ENCODE data around the gene IL21R.
"Not testable (repeated sequence)": the region's sequence is repeated elsewhere in the genome, so short reads cannot be mapped to it uniquely, and the experiment has no call there.

IL21R gene

DNA sequence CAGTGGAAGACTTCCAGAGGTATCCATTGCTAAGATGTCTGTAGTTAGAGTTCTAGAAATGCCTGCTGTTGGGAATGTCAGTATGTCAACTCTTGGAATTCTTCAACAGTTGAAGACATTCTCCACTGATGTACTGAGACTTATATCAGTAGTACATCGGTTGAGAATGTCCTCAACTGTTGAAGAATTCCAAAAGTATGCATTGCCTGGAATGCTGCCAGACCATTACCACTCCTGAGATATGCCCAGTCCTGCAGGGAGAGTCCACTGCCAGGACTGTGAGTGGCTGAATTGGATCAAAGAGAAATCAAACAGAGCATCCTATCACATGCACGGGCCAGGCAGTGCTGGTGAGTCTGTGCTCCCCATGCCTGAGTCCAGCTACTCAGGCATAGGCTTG lies 42.0 kb downstream of the IL21R start:
- peak in 1 of 2 experiments; percentile 15 for DNase-seq (ENCODE audit: low read depth in 2 of 2)

DNA sequence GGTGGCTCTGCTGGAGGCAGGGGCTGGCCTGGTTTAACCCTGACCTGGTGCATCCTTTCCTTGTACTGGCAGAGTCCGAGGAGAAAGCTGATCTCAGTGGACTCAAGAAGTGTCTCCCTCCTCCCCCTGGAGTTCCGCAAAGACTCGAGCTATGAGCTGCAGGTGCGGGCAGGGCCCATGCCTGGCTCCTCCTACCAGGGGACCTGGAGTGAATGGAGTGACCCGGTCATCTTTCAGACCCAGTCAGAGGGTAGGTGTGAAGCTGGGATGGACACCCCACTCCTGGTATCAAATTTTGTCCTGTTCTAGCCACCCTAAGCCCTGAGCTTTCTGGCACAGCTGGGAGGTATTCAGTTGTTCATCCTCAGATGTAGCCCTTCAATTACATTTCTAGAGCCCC lies 42.5 kb downstream of the IL21R start:
- DNase-seq (ENCODE audit: low read depth in 2 of 2) = no peak

DNA sequence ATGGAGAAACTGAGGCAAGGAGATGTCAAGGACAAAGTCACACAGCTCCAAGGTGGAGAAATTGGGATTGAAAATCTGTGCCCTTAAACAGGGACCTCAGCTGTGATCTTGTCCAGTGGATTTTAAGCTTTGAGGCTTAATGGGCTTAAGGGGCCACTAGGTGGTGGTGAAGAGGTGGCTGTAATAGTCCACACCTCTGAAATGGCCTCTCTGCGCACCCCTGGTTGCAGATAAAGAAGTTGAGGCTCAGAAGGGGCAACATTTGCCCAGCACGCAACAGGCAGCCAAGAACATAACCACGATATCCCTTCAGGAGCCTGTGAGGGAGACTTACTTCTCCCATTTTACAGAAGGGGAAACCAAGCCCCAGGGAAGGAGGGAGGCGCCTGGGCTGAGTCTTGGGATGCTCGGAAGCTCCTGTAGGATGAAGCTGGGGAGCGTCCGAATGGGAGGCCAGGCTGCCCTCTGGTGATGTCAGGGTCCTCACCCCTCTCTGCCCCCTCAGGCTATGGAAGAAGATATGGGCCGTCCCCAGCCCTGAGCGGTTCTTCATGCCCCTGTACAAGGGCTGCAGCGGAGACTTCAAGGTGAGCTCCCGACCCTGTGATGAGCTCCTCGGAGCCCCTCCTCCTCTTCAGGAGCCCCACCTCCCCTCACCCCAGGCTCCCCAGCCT lies 43.7 kb downstream of the IL21R start:
- DNase-seq (ENCODE audit: low read depth in 2 of 2) = no peak

DNA sequence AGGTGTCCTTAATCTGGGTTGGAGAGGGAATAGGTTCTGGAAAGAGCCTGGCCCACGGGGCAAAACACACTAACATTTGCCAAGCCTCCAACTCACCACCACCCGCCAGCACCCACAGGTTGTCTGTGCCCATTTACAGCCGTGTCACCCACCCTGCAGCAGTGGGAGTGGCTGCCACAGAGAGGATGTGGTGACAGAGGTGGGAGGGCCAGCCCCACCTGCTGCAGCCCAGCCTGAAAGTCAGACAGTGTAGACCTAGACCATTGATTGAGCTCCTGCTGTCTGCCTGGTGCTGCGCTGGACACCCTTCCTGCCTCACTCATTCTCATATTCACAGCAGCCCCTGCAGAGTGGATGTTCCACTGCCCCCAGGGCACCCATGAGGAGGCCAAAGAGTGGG lies 44.7 kb downstream of the IL21R start:
- DNase-seq (ENCODE audit: low read depth in 2 of 2) = no peak

DNA sequence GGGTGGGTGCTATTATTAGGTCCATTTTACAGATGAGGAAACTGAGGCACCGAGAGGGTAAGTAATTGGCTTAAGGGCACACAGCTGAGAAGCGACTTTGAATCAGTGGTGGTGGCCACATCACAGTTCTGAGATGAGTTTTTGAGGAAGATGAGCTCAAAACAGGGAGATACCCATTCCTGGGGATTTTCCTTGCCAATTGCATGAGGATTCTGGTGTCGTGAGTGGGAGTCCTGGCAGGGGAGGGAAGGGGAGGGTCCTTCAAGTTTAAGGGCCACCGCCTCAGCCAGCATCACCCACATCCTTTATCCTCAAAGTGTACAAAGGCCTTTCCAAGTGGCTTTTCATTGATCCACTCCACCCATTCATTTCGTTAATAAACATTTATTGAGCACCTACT lies 45.3 kb downstream of the IL21R start:
- DNase-seq (ENCODE audit: low read depth in 2 of 2) = no peak

DNA sequence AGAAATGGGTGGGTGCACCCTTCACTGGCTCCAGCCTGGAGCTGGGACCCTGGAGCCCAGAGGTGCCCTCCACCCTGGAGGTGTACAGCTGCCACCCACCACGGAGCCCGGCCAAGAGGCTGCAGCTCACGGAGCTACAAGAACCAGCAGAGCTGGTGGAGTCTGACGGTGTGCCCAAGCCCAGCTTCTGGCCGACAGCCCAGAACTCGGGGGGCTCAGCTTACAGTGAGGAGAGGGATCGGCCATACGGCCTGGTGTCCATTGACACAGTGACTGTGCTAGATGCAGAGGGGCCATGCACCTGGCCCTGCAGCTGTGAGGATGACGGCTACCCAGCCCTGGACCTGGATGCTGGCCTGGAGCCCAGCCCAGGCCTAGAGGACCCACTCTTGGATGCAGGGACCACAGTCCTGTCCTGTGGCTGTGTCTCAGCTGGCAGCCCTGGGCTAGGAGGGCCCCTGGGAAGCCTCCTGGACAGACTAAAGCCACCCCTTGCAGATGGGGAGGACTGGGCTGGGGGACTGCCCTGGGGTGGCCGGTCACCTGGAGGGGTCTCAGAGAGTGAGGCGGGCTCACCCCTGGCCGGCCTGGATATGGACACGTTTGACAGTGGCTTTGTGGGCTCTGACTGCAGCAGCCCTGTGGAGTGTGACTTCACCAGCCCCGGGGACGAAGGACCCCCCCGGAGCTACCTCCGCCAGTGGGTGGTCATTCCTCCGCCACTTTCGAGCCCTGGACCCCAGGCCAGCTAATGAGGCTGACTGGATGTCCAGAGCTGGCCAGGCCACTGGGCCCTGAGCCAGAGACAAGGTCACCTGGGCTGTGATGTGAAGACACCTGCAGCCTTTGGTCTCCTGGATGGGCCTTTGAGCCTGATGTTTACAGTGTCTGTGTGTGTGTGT lies 46.8 kb downstream of the IL21R start:
- no peak for DNase-seq (ENCODE audit: low read depth in 2 of 2)

DNA sequence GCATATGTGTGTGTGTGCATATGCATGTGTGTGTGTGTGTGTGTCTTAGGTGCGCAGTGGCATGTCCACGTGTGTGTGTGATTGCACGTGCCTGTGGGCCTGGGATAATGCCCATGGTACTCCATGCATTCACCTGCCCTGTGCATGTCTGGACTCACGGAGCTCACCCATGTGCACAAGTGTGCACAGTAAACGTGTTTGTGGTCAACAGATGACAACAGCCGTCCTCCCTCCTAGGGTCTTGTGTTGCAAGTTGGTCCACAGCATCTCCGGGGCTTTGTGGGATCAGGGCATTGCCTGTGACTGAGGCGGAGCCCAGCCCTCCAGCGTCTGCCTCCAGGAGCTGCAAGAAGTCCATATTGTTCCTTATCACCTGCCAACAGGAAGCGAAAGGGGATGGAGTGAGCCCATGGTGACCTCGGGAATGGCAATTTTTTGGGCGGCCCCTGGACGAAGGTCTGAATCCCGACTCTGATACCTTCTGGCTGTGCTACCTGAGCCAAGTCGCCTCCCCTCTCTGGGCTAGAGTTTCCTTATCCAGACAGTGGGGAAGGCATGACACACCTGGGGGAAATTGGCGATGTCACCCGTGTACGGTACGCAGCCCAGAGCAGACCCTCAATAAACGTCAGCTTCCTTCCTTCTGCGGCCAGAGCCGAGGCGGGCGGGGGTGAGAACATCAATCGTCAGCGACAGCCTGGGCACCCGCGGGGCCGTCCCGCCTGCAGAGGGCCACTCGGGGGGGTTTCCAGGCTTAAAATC lies 47.6 kb downstream of the IL21R start:
- DNase-seq (ENCODE audit: low read depth in 2 of 2) = no peak

DNA sequence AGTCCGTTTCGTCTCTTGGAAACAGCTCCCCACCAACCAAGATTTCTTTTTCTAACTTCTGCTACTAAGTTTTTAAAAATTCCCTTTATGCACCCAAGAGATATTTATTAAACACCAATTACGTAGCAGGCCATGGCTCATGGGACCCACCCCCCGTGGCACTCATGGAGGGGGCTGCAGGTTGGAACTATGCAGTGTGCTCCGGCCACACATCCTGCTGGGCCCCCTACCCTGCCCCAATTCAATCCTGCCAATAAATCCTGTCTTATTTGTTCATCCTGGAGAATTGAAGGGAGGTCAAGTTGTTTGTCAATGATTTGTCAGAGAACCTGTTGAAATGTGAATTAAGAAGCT lies 48.2 kb downstream of the IL21R start:
- no peak for DNase-seq (ENCODE audit: low read depth in 2 of 2)

DNA sequence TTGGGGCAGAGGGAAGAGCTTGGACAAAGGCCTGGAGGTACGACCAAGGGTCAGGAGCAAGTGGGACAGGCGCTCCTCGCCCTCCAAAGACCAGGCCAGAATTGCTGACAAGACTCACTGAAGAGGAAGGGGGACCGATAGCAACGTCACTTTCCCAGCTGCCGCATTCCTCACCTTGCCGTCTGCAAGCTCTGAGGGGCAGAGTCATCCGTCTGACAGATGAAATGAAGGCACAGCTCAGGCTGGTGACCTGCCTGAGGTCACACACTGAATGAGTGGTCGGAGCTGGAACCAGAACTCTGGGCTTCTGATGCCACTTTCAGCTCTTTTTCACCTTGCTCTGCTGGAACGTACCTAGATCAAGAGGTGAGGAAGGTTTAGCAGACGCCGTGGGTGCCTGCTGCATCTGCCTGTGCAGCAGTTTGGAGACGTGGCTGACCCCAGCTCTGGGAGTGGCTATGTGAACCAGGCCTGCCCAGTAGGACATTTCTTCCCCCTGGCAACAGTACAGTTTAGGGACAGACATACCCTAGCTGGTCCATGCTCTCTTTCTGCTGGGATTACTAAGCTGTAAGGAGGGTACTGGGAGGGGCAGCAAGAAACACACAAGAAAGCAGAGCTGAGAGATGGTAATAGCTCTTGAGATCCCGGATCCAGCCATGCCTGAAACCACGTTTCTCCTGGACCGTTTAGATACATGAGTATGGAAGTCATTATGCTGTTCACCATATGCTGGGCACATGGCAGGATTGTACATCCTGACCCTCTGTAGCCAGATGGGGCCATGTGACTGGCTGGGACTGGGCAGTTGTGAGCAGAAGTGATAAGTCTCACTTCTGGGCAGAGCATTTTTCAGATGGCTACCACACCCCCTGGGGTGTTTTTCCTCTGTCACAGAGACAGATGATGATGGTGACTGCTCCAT lies 50.9 kb downstream of the IL21R start:
- DNase-seq (ENCODE audit: low read depth in 2 of 2) = no peak

DNA sequence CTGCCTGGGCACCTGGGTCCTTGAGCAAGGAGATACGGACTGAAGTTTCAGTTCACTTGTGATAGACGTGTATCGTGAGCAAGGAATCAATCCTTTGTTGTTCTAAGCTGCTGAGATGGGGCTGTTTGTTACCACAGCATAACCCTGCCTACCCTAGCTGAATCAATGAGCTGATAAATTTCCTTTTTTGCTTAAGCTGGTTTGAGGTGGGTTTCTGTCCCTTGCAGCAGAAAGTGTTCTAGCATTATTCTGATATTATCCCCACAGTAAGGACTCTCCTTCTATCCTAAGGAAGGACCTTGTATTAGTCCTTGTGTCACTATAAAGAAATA lies 51.5 kb downstream of the IL21R start:
- DNase-seq (ENCODE audit: low read depth in 2 of 2) = no peak

DNA sequence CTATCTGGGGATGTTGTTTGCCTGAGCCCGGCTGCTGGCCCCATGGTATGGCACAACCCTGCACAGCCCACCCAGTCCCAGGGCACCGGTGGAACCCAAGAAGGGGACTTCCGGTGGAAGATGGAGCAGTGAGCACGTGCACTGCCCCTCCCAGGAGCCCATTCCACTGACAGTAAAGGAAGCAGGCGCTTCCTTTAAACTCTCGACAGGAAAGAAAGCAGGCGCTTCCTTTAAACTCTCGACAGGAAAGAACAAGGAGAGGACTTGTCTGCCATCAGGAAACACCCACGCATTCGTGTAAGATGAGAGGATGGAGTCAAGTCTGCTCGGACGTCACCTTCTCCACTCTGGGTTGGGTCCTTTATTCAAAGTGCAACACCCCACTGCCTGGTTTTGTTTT lies 53.7 kb downstream of the IL21R start:
- DNase-seq (ENCODE audit: low read depth in 2 of 2) = no peak

DNA sequence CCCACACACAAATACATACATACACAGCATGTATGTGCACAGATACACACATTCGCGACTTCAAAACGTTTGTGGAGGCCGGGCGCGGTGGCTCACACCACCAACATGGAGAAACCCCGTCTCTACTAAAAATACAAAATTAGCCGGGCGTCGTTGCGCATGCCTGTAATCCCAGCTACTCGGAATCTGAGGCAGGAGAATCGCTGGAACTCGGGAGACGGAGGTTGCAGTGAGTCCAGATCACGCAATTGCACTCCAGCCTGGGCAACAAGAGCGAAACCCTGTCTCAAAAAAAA lies 55.6 kb downstream of the IL21R start:
- not testable (repeated sequence) for DNase-seq (ENCODE audit: low read depth in 2 of 2)

DNA sequence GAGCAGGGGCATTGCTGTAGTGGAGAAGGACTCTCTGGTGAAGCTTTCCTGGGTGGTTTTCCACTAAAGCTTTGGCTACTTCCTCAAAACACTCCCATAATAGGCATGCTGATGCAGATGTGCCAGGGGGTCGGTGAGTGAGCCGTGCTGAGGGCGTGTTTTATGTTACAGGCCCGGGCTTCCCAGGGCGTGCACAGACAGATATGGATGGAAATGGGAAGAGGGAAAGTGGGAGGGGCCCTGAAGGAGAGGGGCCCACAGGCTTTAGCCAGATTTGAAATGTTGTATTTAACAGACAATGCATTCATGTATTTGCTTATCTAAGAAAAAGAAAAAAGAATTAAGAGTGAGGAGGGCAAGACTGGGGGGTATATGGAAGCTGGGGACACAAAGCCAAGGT lies 56.3 kb downstream of the IL21R start:
- DNase-seq (ENCODE audit: low read depth in 2 of 2) = no peak

DNA sequence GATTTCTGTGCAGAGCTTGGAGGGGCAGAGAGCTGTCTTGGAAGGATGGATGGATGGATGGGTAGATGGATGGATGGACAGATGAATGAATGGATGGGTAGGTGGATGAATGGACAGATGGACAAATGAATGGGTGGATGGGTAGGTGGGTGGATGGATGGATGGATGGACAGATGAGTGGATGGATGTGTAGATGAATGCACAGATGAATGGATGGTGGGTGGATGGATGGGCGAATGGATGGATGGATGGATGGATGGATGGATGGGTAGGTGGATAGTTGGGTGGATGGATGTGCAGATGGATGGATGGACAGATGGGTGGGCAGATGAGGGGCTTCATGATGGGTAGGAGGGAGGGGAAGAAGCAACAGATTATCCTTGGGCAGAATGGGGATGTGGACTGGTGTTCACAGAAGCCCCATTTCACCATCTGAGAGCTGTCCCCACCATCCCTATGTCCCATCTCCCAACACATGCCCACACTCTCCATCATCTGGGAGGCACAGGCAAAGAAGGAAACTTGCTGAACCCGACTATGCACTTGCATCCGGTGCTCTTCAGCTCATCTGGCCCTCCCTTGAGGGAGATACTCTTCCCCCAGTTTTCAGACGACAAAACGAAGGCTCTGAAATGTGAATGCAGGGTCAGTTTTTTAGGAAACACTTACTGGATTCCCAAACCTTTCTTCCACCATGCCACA lies 57.2 kb downstream of the IL21R start:
- DNase-seq (ENCODE audit: low read depth in 2 of 2) = no peak

DNA sequence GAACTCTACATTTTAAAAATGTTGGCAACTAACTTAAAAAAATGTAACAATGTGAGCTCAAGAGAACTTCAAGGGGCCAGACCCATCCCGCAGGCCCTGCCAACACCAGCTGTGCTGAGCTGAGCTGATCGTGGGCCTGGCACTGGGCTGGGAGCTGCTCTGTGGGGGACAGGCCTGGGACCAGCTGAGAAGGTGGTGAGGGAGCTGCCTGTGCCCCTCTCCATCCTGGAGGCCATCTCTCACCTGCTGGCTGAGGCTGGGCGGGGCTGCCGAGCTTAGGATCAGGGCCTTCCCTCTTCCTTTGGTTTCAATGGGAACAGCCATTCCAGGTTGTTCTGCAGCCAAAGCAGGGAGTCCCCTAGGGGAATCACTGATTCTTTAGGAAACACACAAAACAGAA lies 58.2 kb downstream of the IL21R start:
- no peak for DNase-seq (ENCODE audit: low read depth in 2 of 2)

DNA sequence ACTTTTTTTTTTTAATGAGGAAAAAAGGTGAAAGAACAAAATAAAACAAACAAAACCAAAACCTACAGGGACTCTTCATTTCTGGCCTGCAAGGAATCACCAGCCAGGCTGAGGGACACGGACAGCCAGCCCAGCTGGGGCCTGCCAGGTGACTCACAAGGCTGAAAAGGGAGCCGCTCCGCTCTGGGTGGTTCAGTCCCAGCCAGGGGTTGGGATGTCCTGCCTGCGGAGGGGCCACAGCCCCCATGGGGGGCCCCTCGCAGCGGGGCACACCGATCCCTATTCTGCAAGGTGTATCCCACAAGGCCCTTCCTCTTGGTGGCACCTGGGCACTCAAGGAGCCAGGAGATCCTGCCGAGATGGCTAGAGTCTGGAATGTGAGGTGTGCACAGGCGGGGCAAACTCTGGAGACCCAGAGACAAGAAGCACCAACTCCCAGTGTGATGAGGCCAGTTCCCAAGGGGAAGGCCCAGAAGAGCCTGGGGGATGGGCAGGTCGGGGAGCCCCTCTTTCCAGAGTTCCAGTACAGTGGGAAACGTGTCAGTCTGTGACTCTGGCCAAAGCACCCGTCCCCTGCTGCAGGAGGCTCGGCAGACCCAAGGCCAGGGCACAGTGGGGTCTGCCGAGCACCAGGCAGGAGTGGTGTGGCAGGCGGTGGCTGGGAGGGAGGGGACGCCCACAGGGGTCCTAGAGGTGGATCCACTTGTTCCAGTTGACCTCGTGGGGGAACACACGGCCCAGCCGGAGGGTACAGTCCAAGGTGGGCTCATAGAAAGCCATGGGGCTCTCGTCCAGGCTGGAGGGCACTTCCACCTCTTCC lies 58.9 kb downstream of the IL21R start:
- DNase-seq (ENCODE audit: low read depth in 2 of 2) = no peak

DNA sequence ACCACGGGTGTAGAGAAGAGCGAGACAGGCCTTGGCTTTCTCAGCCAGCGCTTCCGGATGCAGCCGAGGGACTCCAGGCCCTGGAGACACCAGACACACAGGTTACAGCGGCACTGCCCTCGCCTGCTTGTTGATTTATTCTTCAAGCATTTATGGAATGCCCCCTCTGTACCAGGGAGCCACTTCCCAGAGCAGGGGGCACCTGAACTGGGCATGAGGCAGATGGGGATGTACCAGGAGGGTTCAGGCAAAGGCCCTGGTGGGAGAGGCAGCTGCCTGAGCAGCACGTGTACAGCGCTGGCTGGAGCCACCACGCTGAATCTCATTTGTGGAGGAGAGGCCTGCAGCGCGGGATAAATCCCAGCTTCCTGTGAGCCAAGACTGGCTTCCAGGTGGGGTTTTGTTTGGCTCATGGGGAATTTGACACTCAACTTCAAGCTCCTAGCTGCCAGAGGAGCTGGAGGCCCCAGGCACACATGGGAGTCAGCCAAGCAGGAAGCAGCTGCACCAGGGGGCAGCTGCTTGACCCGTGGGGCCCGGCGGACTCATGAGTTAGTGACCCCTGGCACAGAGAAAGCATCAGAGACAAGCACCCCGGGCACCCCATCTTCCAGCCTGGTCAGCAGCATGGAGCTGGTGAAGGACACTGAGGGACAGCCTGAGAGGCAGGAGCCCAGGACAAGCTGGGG lies 59.7 kb downstream of the IL21R start:
- no peak for DNase-seq (ENCODE audit: low read depth in 2 of 2)

DNA sequence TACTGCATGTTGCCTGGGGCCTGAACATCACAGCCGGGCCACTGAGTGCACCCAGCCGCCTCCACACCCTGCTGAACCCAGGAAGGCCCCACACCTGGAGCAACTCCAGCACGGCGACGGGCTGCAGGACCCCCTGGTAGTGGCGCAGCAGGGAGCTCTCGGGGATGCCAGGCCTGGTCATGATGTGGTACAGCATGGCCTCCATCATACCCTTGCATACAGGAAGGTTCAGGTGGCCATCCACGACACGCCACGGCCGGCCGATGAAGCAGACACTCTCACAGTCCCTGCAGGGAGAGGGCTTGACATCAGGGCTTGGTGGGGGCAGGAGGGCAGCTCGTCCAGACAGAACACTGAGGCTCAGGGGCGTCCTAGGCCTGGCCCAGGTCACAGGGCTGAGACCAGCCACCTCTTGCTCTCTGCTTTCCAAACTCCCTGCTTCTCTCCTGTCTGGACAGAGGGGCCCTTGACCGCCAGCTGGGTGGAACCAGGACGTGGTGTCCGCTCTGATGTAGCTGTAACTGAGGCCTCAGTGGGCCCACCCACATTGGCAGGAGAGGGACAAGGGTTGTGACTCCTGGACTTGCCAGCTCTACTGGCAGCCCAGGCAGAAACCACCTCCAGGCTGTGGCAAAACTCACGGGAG lies 60.3 kb downstream of the IL21R start:
- DNase-seq (ENCODE audit: low read depth in 2 of 2) = no peak

Measured in fibroblast of skin of left quadriceps (primary cell).